ENCODE data around the gene LARP1. TPM values are rescaled to one million over a fixed set of nuclear protein-coding genes. Genes with fewer than 3 reads are reported as not detected.
A peak's percentile ranks its signal among the peaks of the same experiment; 100 is the strongest.

LARP1 gene
- total and polyA plus RNA-seq, 4 experiments from 2014 or later, result 6.0 to 159 (median 90.3) TPM

DNA sequence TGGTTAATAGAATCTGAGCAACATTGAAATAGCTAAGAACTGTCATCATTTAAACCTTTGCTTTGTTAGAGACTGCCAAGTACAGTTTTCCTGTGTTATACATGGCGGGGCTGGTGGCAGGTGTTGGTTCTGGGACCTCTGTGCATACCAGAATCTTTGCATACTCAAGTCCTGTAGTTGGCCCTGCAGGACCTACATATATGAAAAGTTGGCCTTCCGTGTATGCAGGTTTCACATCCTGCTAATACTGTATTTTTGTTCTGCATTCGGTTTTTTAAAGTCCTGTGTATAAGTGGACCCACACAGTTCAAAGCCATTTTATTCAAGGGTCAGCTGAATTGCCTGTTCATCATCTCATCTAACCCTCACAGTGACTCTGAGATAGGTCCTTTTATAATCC is 36.4 kb downstream of the LARP1 start:
- H3K4me3 ChIP-seq (ENCODE audit: low read length in 2 of 2), result no peak overlapping the region
- no peak for DNase-seq
- Mint-ChIP-seq H3K36me3 (peaks cover 29 to 61% of the 10 kb centered on the region in 2 donors), H3K4me1 (peaks cover 12 to 37% (median 19%) of the 10 kb centered on the region in 4 donors), H3K9me3 (no peaks in the 10 kb centered on the region), H3K4me3 (no peak overlapping the region), H3K27me3 (no peaks in the 10 kb centered on the region), H3K27ac (no peak overlapping the region)
- no peaks in the 10 kb centered on the region for H3K27me3 ChIP-seq (ENCODE audit: insufficient read depth, low read length)
- no peaks in the 10 kb centered on the region for H3K9me3 ChIP-seq (ENCODE audit: control insufficient read depth in 1 of 2, low read length in 2 of 2)
- CTCF ChIA-PET (ENCODE audit: partially characterized antibody), result interaction anchor here (1.6 kb wide), 1 partner anchor 19 kb away, joined by 3 read pairs; no protein-coding TSS in a partner anchor
- H3K27ac ChIP-seq (ENCODE audit: low read depth, low read length), result no peak overlapping the region
- peaks cover 21% of the 10 kb centered on the region for H3K4me1 ChIP-seq (ENCODE audit: insufficient read depth, low read length)
- POLR2A ChIA-PET (ENCODE audit: partially characterized antibody), result interaction anchor here (1.3 kb wide), 1 partner anchor 24 kb away, joined by 4 read pairs; no protein-coding TSS in a partner anchor
- intact Hi-C loops (cut with micrococcal nuclease), result no loop called here
- H3K36me3 ChIP-seq (ENCODE audit: insufficient read depth, low read length), result peaks cover 60% of the 10 kb centered on the region

DNA sequence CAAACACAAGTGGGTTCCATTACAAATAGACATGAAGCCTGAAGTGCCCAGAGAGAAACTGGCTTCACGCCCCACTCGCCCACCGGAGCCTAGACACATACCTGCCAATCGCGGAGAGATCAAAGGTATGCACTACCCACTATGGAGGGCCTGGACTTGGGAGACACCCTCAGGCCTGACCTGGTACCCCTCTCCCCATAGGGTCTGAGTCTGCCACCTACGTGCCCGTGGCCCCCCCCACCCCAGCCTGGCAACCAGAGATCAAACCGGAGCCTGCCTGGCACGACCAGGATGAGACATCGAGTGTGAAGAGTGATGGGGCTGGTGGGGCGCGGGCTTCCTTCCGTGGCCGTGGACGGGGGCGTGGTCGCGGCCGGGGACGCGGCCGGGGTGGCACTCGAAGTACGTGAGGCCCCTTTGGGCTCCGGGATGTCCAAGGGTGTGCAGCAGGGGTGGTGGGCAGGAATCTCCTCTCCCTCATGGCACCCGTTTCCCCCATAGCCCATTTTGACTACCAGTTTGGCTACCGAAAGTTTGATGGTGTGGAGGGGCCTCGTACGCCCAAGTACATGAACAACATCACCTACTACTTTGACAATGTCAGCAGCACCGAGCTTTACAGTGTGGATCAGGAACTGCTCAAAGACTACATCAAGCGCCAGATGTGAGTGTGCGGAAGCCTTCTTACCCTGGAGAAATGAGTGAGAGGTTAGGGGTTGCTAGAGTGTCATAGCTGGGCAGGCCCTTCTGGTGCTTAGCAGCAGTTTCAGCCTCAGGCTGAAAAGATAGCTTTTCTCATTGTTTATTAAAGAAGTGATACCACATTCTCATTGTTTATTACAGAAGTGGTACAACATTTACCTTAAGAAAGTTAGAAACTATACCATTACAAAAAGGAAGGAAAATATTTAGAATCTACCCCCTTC is 38.7 kb downstream of the LARP1 start:
- Histone ChIP-seq H3K4me1 (ENCODE audit: insufficient read depth, low read length) (no peaks in the 10 kb centered on the region), H3K36me3 (ENCODE audit: insufficient read depth, low read length) (peaks cover 68% of the 10 kb centered on the region), H3K4me3 (ENCODE audit: low read length in 2 of 2) (no peak overlapping the region), H3K27ac (ENCODE audit: low read depth, low read length) (no peak overlapping the region), H3K27me3 (ENCODE audit: insufficient read depth, low read length) (no peaks in the 10 kb centered on the region), H3K9me3 (ENCODE audit: control insufficient read depth in 1 of 2, low read length in 2 of 2) (no peaks in the 10 kb centered on the region)
- Mint-ChIP-seq H3K4me3 (no peak overlapping the region), H3K27ac (peak overlapping the region in 2 of 7 donors; percentile 18 to 19), H3K27me3 (no peaks in the 10 kb centered on the region), H3K4me1 (peaks cover 0 to 15% (median 4%) of the 10 kb centered on the region in 4 donors), H3K9me3 (no peaks in the 10 kb centered on the region), H3K36me3 (peaks cover 29 to 68% of the 10 kb centered on the region in 2 donors)
- ChIA-PET POLR2A (ENCODE audit: partially characterized antibody) (interaction anchor here (1.6 kb wide), 1 partner anchor 33 kb away, joined by 3 read pairs; no protein-coding TSS in a partner anchor), CTCF (ENCODE audit: partially characterized antibody) (interaction anchor here (1.5 kb wide), 1 partner anchor 26 kb away, joined by 4 read pairs; no protein-coding TSS in a partner anchor)
- intact Hi-C loops (cut with micrococcal nuclease), result no loop called here
- no peak for DNase-seq

DNA sequence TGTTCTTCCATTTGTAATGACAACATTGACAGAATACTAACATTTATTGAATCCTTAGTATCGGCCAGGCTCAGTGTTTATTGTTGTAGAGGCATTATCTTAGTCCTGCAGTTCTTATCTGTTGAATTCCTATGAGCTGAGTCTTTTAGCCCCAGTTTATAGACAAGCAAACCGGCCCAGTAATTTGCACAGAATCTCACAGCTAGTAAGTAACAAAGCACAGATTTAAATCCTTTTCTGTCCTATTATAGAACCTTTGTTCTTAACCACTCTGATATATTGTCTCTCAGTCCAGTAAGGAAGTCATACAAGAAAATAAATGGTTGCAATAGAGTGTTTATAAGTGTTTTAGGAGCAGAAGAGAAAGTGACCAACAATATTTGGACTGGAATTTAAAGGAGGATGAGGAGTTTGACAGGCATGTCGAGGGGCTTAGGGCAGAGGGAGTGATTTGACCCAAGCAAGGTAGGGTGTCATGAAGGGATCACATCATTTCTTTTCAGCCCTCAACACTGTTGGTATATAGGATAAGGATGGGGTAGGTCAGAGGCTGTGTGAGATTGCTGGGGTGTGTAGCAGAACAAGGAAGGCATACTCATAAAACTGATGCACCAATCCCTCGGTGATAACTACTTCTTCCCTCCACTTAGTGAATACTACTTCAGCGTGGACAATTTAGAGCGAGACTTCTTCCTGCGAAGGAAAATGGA is 39.5 kb downstream of the LARP1 start:
- H3K9me3 Mint-ChIP-seq, result no peaks in the 10 kb centered on the region
- CTCF ChIA-PET (ENCODE audit: partially characterized antibody), result interaction anchor here (1.5 kb wide), 1 partner anchor 27 kb away, joined by 4 read pairs; no protein-coding TSS in a partner anchor

DNA sequence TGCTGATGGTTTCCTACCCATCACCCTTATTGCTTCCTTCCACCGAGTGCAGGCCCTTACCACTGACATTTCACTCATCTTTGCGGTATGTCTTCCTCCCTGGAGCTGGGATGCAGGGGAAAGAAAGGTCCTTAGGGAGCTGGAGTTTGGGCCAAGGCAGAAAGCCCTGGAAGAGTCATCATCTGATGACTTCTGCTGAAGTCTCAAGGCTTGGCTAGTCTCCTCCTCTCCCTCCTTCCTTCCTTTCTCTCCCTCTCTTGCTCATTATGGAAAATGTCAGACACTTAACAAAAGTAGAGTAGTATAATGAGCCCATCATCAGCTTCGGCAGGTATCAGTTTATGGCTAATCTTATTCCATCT is 40.0 kb downstream of the LARP1 start:
- Histone ChIP-seq H3K36me3 (ENCODE audit: insufficient read depth, low read length) (peaks cover 72% of the 10 kb centered on the region), H3K27ac (ENCODE audit: low read depth, low read length) (no peak overlapping the region), H3K4me3 (ENCODE audit: low read length in 2 of 2) (no peak overlapping the region), H3K9me3 (ENCODE audit: control insufficient read depth in 1 of 2, low read length in 2 of 2) (no peaks in the 10 kb centered on the region), H3K27me3 (ENCODE audit: insufficient read depth, low read length) (no peaks in the 10 kb centered on the region), H3K4me1 (ENCODE audit: insufficient read depth, low read length) (no peaks in the 10 kb centered on the region)
- ChIA-PET CTCF (ENCODE audit: partially characterized antibody) (no interaction called here), POLR2A (ENCODE audit: partially characterized antibody) (no interaction called here)
- intact Hi-C loops (cut with micrococcal nuclease), result no loop called here
- Mint-ChIP-seq H3K36me3 (peaks cover 37 to 76% of the 10 kb centered on the region in 2 donors), H3K27ac (peak overlapping the region in 1 of 7 donors; percentile 17), H3K4me3 (no peak overlapping the region), H3K27me3 (no peaks in the 10 kb centered on the region), H3K9me3 (no peaks in the 10 kb centered on the region), H3K4me1 (peaks cover 1 to 9% (median 4%) of the 10 kb centered on the region in 4 donors)
- DNase-seq, result no peak

More for the DNA sequence above, 39.5 kb downstream of the LARP1 start:
- peaks cover 32 to 76% of the 10 kb centered on the region in 2 donors for H3K36me3 Mint-ChIP-seq
- H3K4me3 Mint-ChIP-seq, result no peak overlapping the region
- intact Hi-C loops (cut with micrococcal nuclease), result no loop called here
- H3K27me3 ChIP-seq (ENCODE audit: insufficient read depth, low read length), result no peaks in the 10 kb centered on the region
- no peaks in the 10 kb centered on the region for H3K4me1 ChIP-seq (ENCODE audit: insufficient read depth, low read length)
- H3K27ac Mint-ChIP-seq, result peak overlapping the region in 2 of 7 donors; percentile 17 to 58
- H3K27ac ChIP-seq (ENCODE audit: low read depth, low read length), result no peak overlapping the region
- POLR2A ChIA-PET (ENCODE audit: partially characterized antibody), result no interaction called here
- H3K36me3 ChIP-seq (ENCODE audit: insufficient read depth, low read length), result peaks cover 72% of the 10 kb centered on the region
- H3K4me3 ChIP-seq (ENCODE audit: low read length in 2 of 2), result no peak overlapping the region
- no peaks in the 10 kb centered on the region for H3K27me3 Mint-ChIP-seq
- no peak for DNase-seq
- no peaks in the 10 kb centered on the region for H3K9me3 ChIP-seq (ENCODE audit: control insufficient read depth in 1 of 2, low read length in 2 of 2)
- H3K4me1 Mint-ChIP-seq, result peaks cover 0 to 14% (median 4%) of the 10 kb centered on the region in 4 donors

DNA sequence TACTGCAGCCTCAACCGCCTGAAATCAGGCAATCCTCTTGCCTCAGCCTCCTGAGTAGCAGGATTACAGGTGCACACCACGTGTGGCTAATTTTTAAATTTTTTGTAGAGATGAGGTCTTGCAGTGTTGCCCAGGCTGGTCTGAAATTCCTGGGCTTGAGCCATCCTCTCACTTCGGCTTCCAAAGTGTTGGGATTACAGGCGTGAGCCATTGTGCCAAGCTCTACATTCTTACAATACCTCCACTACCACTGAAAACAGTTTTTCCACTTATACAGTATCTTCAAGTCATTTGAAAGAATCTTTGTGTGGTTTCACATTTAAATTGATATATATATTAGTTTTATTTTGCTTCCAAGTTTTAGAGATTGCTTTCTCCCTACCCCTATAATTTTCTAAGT is 42.6 kb downstream of the LARP1 start:
- no peak overlapping the region for H3K27ac ChIP-seq (ENCODE audit: low read depth, low read length)
- no peaks in the 10 kb centered on the region for H3K9me3 ChIP-seq (ENCODE audit: control insufficient read depth in 1 of 2, low read length in 2 of 2)
- peaks cover 74% of the 10 kb centered on the region for H3K36me3 ChIP-seq (ENCODE audit: insufficient read depth, low read length)
- no peaks in the 10 kb centered on the region for H3K27me3 ChIP-seq (ENCODE audit: insufficient read depth, low read length)
- peaks cover 52 to 80% of the 10 kb centered on the region in 2 donors for H3K36me3 Mint-ChIP-seq
- H3K4me1 Mint-ChIP-seq, result peaks cover 0 to 5% (median 3%) of the 10 kb centered on the region in 4 donors
- no peak overlapping the region for H3K4me3 Mint-ChIP-seq
- intact Hi-C loops (cut with micrococcal nuclease), result no loop called here
- no peaks in the 10 kb centered on the region for H3K4me1 ChIP-seq (ENCODE audit: insufficient read depth, low read length)
- H3K4me3 ChIP-seq (ENCODE audit: low read length in 2 of 2), result no peak overlapping the region
- ChIA-PET CTCF (ENCODE audit: partially characterized antibody) (interaction anchor here (0.9 kb wide), 1 partner anchor 16 kb away, joined by 3 read pairs; no protein-coding TSS in a partner anchor), POLR2A (ENCODE audit: partially characterized antibody) (no interaction called here)
- no peak for DNase-seq
- H3K27me3 Mint-ChIP-seq, result no peaks in the 10 kb centered on the region
- H3K9me3 Mint-ChIP-seq, result no peaks in the 10 kb centered on the region
- peak overlapping the region in 1 of 7 donors; percentile 68 for H3K27ac Mint-ChIP-seq

DNA sequence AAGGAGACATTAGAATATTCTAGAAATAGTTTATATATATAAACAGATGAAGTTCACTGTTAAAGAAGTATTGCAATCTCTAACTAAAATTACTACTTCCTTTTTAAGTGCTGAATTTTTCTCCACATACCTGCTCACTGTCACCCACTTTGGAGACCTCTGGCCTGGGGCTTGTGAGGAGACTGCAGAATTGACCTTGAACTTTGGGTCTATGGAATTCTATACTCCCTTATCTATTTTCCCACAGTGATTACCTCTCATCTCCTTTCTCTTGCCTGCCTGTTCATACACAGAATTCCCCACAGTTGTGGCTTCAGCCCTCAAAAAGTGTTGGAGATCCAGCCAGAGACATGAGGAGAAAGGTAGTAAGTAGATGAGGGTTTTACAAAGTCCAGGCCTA is 45.4 kb downstream of the LARP1 start:
- no peak for DNase-seq
- H3K27ac ChIP-seq (ENCODE audit: low read depth, low read length), result no peak overlapping the region
- Mint-ChIP-seq H3K36me3 (peaks cover 61 to 80% of the 10 kb centered on the region in 2 donors), H3K4me1 (peaks cover 0 to 5% (median 3%) of the 10 kb centered on the region in 4 donors), H3K4me3 (no peak overlapping the region), H3K27me3 (no peaks in the 10 kb centered on the region), H3K27ac (peak overlapping the region in 2 of 7 donors; percentile 83 to 91), H3K9me3 (no peaks in the 10 kb centered on the region)
- intact Hi-C loops (cut with micrococcal nuclease), result no loop called here
- no peaks in the 10 kb centered on the region for H3K27me3 ChIP-seq (ENCODE audit: insufficient read depth, low read length)
- H3K4me1 ChIP-seq (ENCODE audit: insufficient read depth, low read length), result no peaks in the 10 kb centered on the region
- H3K4me3 ChIP-seq (ENCODE audit: low read length in 2 of 2), result no peak overlapping the region
- no peaks in the 10 kb centered on the region for H3K9me3 ChIP-seq (ENCODE audit: control insufficient read depth in 1 of 2, low read length in 2 of 2)
- ChIA-PET POLR2A (ENCODE audit: partially characterized antibody) (no interaction called here), CTCF (ENCODE audit: partially characterized antibody) (interaction anchor here (0.6 to 1.6 kb wide), 3 partner anchors 11 to 149 kb away, joined by 3 to 5 read pairs (median 4); no protein-coding TSS in a partner anchor)
- H3K36me3 ChIP-seq (ENCODE audit: insufficient read depth, low read length), result peaks cover 75% of the 10 kb centered on the region

All from CD4-positive, alpha-beta memory T cell (primary cell).